GM19397 (cell line): ENCODE data around the gene DYNLT2.
A peak's percentile ranks its signal among the peaks of the same experiment; 100 is the strongest.

Experiments
- ATAC-seq: cut with Tn5 transposase; IDR thresholded peaks from one replicate; pipeline ENCODE4 v1.9.1; 2021; ENCODE audit warnings: mild to moderate bottlenecking, moderate library complexity; ENCODE audit not compliant: unreplicated experiment

DYNLT2 gene

GRCh38 chr6:169738976-169739529 lies 12.3 kb downstream of the DYNLT2 start:
- ATAC-seq, result no peak

- ATAC-seq, result no peak
Observed at GRCh38 chr6:169738204-169738975, 13.0 kb downstream of the DYNLT2 start.

- no peak for ATAC-seq
Observed at GRCh38 chr6:169729961-169730360, 21.4 kb downstream of the DYNLT2 start.

- no peak for ATAC-seq
Observed at GRCh38 chr6:169726963-169727362, 24.4 kb downstream of the DYNLT2 start.

GRCh38 chr6:169726049-169726400 lies 25.3 kb downstream of the DYNLT2 start:
- ATAC-seq, result no peak

GRCh38 chr6:169725125-169726048 lies 26.0 kb downstream of the DYNLT2 start:
- ATAC-seq, result no peak

- ATAC-seq, result peak; percentile 58
Observed at GRCh38 chr6:169724494-169725124, 26.8 kb downstream of the DYNLT2 start, which contains the start of gene PHF10. Gene PHF10 (minus strand): TSS chr6:169724500. CDS start chr6:169723931, 569 bp downstream.

- peak; percentile 38 for ATAC-seq
Observed at GRCh38 chr6:169723991-169724493, 27.3 kb downstream of the DYNLT2 start.

GRCh38 chr6:169723200-169723909 lies 28.0 kb downstream of the DYNLT2 start:
- ATAC-seq, result peak; percentile 36

- ATAC-seq, result no peak
Observed at GRCh38 chr6:169722362-169723199, 28.8 kb downstream of the DYNLT2 start.

- ATAC-seq, result no peak
Observed at GRCh38 chr6:169720207-169720855, 31.0 kb downstream of the DYNLT2 start.

- no peak for ATAC-seq
Observed at GRCh38 chr6:169719117-169719516, 32.3 kb downstream of the DYNLT2 start.

- ATAC-seq, result no peak
Observed at GRCh38 chr6:169714595-169714994, 36.8 kb downstream of the DYNLT2 start.

- no peak for ATAC-seq
Observed at GRCh38 chr6:169714178-169714577, 37.2 kb downstream of the DYNLT2 start.

- ATAC-seq, result no peak
Observed at GRCh38 chr6:169710009-169710408, 41.4 kb downstream of the DYNLT2 start.

- no peak for ATAC-seq
Observed at GRCh38 chr6:169709293-169709692, 42.1 kb downstream of the DYNLT2 start.

- ATAC-seq, result no peak
Observed at GRCh38 chr6:169707772-169708171, 43.6 kb downstream of the DYNLT2 start.

- ATAC-seq, result peak; percentile 4
Observed at GRCh38 chr6:169702840-169703246, 48.5 kb downstream of the DYNLT2 start.
